GM21447 (cell line): Measurements from ENCODE around the gene GLIS1.

ENCODE experiments used
- ATAC-seq: cut with Tn5 transposase; IDR thresholded peaks from one replicate; pipeline ENCODE4 v1.9.1; 2021; ENCODE audit not compliant: unreplicated experiment

Gene GLIS1

DNA sequence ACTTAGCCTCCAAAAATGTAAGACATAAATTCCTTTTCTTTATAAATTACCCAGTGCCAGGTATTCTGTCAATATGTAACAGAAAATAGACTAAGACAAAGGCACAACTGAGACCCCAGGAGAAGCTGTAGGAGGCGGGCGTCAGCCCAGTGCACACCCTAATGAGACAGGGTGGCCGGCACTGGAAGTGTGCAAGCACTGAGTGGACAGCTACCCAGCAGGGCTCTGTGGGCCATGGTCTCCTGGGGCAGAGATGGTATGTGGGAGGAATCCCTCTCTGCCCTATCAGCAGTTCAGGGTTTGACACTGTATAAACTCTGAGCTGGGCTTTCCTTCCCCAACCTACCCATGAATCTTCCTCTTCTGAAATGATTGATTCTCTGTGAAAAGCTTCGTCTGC is 139.5 kb downstream of the GLIS1 start:
- no peak for ATAC-seq

GRCh38 chr1:53598966-53599365 is 140.0 kb downstream of the GLIS1 start:
- ATAC-seq = no peak

GRCh38 chr1:53595906-53596305 is 143.1 kb downstream of the GLIS1 start:
- ATAC-seq = no peak

- no peak for ATAC-seq
Observed at GRCh38 chr1:53594391-53595180, 144.4 kb downstream of the GLIS1 start.

GRCh38 chr1:53593758-53594380 is 145.1 kb downstream of the GLIS1 start:
- no peak for ATAC-seq

GRCh38 chr1:53592985-53593757 is 145.8 kb downstream of the GLIS1 start:
- no peak for ATAC-seq

DNA sequence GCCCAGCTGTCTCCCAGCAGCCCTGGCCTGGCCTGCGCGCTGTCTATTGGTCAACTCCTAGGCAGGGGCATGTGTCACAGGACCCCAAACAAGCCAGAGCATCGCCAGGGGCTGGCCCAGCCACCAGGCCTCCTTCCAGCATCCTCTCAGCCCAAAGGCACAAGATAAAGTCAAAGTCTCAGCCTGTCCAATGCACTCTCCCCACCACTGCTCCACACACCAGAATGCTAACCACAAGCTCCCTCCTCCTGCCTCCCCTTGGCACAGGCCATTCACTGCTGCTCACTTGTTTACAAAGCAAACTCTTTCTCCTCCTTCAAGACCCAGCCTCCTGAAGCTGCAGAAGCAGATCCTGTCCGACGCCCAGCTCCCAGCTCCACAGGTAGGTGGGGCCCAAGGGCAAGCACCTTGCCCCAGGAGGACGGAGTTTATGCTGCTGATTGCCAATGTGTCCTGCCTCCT is 146.4 kb downstream of the GLIS1 start:
- ATAC-seq = no peak

DNA sequence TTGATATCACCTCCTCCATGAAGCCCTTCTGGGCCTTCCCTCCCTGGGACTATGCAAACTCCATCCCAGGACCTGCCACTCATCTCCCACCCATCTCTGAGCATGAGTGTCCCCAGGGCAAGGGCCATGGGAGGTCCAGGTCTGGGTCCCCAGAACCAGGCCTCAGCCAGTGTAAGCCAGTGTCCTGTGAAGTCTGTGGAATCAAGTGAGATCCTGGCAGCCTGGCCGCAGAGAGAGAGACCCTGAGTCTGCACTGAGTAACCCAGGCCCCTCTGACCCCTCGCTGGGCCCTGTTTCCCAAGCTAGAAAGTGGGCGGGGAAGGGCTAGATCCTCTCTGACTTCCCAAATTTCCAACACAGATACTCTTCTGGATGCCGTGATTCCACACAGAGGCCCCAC is 147.0 kb downstream of the GLIS1 start:
- no peak for ATAC-seq

GRCh38 chr1:53590531-53591515 is 148.1 kb downstream of the GLIS1 start:
- ATAC-seq = no peak

DNA sequence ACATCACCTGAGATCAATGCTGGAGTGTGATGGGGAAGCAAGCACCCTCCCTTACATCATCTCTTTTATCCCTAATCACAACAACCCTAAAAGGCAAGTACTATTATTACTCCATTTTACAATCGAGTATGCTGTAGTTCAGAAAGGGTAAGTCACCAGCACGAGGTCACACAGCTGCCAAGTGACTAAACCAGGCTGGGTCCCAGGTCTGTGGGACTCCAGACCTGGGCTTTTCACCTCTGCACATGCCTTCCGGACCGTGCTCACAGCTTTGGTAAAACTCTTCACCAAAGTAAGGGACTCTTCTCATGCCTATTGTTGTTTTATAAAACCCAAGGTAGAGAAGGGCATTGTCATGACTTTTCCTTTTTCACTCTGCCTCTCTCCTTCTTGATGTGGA is 148.9 kb downstream of the GLIS1 start:
- no peak for ATAC-seq

GRCh38 chr1:53589043-53589887 is 149.7 kb downstream of the GLIS1 start:
- ATAC-seq = no peak

GRCh38 chr1:53588053-53588779 is 150.7 kb downstream of the GLIS1 start:
- ATAC-seq = no peak

DNA sequence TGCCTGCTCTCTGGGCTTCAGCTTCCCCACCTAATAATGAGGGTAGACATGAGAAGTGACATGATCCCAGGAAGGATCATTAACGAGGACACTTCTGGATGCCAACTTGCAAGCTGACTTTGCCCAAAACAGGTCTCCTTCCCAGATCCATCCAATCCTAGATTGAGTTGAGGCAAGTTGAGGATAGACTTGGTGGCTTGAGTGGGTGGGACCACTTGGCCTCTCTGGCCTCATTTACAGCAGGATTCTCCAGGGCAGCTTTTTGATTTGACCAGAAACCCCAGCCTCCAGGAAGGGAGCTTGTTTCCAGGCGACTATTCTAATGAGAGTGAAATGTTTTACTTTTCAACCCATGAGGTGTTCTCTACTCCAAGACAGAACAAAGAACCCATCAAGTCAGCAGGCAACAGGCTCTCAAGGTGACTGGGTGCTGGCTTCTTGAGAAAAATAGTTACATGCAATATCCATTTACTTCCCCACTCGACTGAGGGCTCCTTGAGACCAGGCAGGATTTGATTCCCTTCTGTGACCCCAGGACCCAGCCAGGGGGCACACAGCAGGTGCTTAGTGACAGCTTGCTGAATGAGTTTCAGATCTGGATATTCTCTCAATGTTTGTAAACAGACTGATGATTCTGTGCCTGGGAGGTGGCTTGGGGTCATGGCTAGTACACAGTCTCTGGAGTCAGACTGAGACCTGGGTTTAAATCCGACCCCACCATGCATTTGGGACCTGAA is 151.5 kb downstream of the GLIS1 start:
- ATAC-seq = no peak

- no peak for ATAC-seq
Observed at GRCh38 chr1:53586765-53587164, 152.2 kb downstream of the GLIS1 start.

GRCh38 chr1:53585565-53585964 is 153.4 kb downstream of the GLIS1 start:
- no peak for ATAC-seq

- no peak for ATAC-seq
Observed at GRCh38 chr1:53585129-53585528, 153.8 kb downstream of the GLIS1 start.

- ATAC-seq = no peak
Observed at GRCh38 chr1:53584777-53585107, 154.2 kb downstream of the GLIS1 start.
